NOMO-1 (cell line): ENCODE measurements around the gene CPSF7.
"Not testable (repeated sequence)": the region's sequence is repeated elsewhere in the genome, so short reads cannot be mapped to it uniquely, and the experiment has no call there.

Experiments
- DNase-seq, 2 experiments: peaks; one replicate each; lab custom pipeline; 2025; ENCODE audit not compliant: unreplicated experiment in 2 of 2; lab: John Stamatoyannopoulos, UW

CPSF7 gene

DNA sequence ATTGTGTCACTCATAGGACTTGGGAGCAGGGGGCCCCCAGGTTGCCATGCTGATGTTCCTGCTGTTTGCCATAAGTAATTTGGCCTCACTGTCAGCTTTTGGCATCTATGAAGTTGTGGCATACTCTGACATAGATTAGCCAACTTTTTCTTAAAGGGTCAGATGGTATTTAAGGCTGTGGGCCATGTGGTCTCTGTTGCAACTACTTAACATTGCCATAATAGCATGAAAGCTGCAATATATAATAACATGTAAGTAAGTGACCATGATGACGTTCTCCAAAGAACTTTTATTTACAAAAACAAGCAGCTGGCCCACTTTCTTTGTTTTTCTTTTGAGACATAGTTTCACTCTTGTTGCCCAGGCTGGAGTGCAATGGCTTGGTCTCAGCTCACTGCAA is 39.6 kb downstream of the CPSF7 start:
- no peak for DNase-seq

- no peak for DNase-seq
These were observed 45.2 kb downstream of the CPSF7 start for GRCh38 chr11:61384271-61385242.

- DNase-seq: not testable (repeated sequence)
These were observed 45.9 kb downstream of the CPSF7 start for GRCh38 chr11:61383859-61384258.

DNA sequence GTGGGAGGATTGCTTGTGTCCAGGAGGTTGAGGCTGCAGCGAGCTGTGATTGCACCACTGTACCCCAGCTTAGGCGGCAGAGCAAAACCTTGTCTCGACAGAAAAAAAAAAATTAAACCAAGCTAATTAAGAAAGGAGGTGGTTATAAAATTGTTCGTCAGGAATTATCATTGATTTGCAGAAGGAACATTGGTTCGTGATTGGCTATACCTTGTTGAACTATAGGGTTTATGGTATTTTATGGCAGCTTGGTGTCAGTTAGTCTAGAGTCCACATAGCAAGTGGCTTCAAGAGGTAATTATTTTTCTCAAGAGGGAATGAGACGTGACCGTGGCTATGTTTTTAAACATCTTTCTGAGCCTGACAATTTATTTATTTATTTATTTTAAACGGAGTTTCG is 48.9 kb downstream of the CPSF7 start:
- DNase-seq: no peak

DNA sequence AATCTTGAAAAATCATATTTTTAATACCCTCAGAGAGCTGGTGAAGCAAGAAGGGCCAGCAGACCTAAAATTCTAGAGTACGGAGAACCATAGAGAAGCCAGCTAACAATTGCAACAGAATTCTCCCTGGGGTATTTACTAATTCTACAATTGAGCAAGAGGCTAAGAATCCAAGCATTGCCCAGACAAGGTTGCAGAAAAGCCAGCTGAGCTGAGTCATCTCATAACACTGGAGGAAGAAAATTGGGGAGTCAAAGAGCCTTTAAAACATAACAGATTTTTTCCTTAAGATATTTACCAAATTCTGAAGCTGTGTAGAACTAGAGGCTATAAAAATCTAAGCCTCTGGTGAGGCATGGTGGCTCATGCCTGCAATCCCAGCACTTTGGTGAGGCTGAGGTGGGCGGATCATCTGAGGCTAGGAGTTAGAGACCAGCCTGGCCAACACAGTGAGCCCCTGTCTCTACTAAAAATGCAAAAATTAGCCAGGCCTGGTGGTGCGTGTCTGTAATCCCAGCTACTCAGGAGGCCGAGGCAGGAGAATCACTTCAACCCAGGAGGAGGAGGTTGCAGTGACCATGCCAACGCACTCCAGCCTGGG is 51.0 kb downstream of the CPSF7 start:
- DNase-seq: peak; percentile 73 to 90

DNA sequence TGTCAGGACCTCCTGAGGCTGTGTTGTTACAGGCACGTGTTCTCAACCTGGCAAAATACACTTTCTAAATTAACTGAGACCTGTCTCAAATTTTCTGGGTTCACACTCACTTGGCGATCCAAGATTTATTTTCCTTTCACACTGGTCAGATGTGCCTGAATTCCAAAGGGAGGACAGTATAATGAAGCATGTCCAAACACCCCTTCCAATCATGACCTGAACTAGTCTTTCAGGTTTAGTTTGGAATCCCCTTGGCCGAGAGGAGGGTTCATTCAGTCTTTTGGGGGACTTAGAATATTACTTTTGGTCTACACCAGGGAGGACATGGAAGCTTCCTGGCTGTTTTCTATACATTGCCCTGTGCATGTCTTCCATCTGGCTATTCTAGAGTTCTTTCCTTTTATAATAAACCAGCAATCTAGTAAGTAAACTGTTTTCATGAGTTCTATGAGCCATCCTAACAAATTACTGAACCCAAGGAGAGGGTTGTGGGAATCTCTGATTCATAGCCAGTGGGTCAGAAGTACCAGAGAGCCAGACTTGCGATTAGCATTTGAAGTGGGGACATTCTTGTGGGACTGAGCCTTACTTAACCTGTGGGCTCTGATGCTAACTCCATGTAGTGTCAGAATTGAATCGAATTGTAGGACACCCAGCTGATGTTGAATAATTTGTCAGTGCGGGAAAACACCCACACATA is 52.2 kb downstream of the CPSF7 start:
- DNase-seq: no peak

DNA sequence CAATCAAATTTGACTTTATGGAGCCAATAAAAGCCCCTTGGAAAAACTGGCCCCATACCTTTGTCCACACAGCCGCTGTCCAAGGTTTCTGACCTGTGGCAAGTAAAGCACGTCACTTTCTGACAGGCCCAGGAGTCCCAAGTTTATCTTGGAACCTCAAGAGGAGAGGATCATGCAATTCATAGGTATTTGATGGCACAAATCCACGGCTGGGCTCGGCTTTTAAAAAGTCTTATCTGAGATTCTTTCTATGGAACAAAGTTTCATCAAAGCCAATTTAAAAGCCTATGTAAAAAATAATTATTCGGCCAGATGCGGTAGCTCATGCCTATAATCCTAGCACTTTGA is 54.0 kb downstream of the CPSF7 start:
- no peak for DNase-seq

DNA sequence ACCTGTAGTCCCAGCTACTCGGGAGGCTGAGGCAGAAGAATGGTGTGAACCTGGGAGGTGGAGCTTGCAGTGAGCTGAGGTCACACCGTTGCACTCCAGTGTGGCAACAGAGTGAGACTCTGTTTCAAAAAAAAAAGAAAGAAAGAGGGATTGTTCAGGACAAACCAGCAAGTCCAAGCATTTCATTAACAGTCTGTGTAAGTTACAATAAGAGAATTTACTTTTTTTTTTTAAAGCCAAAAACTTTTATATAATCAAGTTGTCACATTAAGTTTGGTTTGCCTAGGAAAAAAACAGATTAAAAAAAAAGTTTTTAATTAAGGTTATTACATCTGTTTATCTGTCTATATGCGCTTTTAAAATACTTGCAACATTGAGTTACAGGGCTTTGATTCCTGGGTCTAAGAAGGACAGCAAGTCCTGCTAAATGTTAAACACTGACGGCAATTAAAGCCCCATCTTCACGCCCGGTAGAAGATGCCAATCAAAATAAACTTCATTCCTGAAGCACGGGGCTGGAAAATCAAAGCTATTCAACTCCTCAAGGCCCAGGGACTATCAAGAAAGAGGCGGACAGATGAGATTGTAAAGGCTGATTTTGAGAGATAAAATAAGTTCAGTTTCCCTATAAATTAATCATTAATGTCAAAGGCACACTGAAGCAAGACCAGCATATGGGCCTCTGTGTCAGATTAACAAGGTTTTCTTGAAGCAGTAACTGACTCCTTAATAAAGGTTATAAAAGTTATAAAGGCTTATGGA is 56.9 kb downstream of the CPSF7 start:
- DNase-seq: no peak

- DNase-seq: no peak
These were observed 59.3 kb downstream of the CPSF7 start for GRCh38 chr11:61370349-61371005.

GRCh38 chr11:61369372-61370348 is 60.1 kb downstream of the CPSF7 start:
- no peak for DNase-seq

- no peak for DNase-seq
These were observed 61.1 kb downstream of the CPSF7 start for GRCh38 chr11:61368646-61369045.

DNA sequence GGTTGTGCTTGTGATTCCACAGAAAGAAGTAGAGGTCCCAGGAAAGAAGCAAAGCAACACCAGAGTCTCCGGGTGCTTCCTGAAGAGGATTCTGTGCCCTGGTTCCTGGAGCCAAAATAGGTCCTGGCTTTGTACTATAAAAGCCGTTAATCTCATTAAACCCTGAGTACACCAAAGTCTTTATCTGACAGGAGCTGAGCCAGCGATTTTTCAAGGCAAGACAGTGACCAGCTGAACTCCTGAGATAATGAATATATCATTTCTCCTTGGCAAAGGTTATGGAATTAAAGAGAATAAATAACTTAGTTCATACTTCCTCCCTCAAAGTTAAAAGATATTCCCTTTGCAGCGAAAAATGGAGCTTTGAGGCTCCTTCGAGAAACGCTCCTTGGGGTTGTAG is 62.4 kb downstream of the CPSF7 start:
- DNase-seq: no peak

DNA sequence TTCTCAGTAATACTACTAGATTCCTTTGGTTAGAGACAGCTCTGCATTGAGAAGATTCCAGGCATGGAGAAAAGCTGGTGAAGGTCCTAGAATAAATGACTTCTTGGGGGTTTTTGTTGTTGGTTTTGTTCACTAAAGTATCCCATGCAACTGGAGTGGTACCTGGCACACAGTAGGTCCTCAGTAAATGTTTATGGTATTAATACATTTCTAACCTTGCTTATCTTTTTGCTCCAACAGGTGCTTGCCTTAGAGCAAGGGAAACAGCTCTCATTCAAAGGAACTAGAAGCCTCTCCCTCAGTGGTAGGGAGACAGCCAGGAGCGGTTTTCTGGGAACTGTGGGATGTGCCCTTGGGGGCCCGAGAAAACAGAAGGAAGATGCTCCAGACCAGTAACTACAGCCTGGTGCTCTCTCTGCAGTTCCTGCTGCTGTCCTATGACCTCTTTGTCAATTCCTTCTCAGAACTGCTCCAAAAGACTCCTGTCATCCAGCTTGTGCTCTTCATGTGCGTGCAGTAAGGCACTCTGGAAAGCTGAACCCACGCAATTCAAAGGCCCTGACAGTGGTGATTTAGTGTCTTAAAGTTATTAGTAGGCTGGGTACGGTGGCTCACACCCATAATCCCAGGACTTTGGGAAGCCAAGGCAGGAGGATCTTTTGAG is 65.6 kb downstream of the CPSF7 start:
- DNase-seq: no peak

DNA sequence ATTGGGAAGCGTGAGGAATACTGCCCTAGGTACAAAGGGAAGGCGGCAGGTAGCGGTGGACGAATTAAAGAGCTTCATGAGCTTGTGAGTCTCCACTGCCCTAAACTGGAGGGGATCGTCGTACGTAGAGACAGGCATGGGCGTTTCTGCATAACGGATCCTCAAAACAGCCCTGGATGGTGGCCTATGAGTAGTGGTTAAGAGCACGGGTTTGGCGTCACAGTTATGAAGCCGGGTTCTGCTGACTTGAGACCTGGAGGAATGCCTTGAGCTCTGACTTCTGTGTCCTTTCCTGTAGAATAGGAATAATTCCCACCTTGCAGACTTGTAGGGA is 67.3 kb downstream of the CPSF7 start:
- DNase-seq: peak in 1 of 2 experiments; percentile 44

DNA sequence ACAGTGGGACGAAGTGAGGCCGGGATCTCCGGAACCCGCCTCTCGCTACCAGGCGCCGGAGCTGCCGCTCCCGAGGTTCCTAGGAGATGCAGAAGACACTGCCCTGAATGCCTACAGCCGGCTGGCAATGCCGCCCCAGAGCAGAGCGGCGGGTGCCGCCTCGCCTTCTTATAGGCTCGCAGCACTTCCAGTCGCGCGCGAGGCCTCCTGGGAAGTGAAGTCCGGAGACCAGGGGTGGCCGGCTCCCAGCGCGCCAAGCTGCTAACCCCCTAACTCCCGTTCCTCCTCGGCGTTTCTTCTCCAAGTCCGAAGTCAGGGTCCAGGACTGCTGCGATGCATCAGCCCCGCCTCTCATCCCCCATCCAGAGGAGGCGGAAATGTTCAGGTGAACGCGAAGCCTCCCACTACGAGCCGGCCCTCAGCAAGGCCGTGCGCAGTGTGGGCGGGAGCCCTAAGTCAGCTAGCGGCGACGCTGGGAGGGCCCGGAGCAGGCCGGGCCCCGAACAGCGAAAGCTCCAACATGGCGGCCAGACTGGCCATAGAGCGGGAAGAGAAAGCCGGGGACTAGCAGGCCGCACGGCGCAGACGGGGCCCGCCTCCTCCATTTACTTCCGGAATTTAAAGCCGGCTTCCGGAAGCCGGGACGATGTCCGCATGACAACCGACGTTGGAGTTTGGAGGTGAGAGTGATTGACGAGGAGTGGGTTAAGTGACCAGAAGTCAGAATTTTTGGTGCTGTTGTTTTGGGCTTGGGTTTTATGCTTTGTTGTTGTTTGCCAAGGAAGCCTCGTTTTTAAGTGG is 67.8 kb downstream of the CPSF7 start, which contains the start of the genes CYB561A3 and TMEM138:
Gene CYB561A3, minus strand, starts transcription at position 142 of the 801 bp plus-strand sequence. CDS start 5,169 bp downstream, outside the sequence.
Gene TMEM138, plus strand, starts transcription at position 634 of the 801 bp plus-strand sequence. CDS start 2,017 bp downstream, outside the sequence.
- peak; percentile 94 to 96 for DNase-seq

GRCh38 chr11:61361237-61361740 is 68.5 kb downstream of the CPSF7 start:
- no peak for DNase-seq

GRCh38 chr11:61359516-61359915 is 70.3 kb downstream of the CPSF7 start:
- no peak for DNase-seq
